ENCODE measurements around the gene PLXNA4.

PLXNA4 gene

GRCh38 chr7:132578050-132578370 is 1.7 kb upstream of the PLXNA4 start:
- TF ChIP-seq CTCF (IDR thresholded peaks at IDR 0.05; ENCODE audit: low read depth, low read length), result no peak
- no peak overlapping the region for H3K4me3 ChIP-seq (ENCODE audit: low read depth, low read length)

GRCh38 chr7:132577206-132578049 is 1.2 kb upstream of the PLXNA4 start:
- TF ChIP-seq CTCF (IDR thresholded peaks at IDR 0.05; ENCODE audit: low read depth, low read length), result no peak
- H3K4me3 ChIP-seq (ENCODE audit: low read depth, low read length), result peak overlapping the region; percentile 40

- H3K4me3 ChIP-seq (ENCODE audit: low read depth, low read length), result peak overlapping the region; percentile 62
- no peak for TF ChIP-seq CTCF (IDR thresholded peaks at IDR 0.05; ENCODE audit: low read depth, low read length)
Measured at GRCh38 chr7:132576721-132577085, 433 bp upstream of the PLXNA4 start.

- peak overlapping the region; percentile 62 for H3K4me3 ChIP-seq (ENCODE audit: low read depth, low read length)
- 0 out of 2 replicates have a peak, but pooled peaks have one; percentile 13 for TF ChIP-seq CTCF (IDR thresholded peaks at IDR 0.05; ENCODE audit: low read depth, low read length)
Measured at GRCh38 chr7:132575419-132575981, 770 bp downstream of the PLXNA4 start.

GRCh38 chr7:132574223-132574622 is 2.0 kb downstream of the PLXNA4 start:
- TF ChIP-seq CTCF (IDR thresholded peaks at IDR 0.05; ENCODE audit: low read depth, low read length), result no peak
- H3K4me3 ChIP-seq (ENCODE audit: low read depth, low read length), result no peak overlapping the region

GRCh38 chr7:132573251-132573955 is 2.9 kb downstream of the PLXNA4 start:
- H3K4me3 ChIP-seq (ENCODE audit: low read depth, low read length), result no peak overlapping the region
- no peak for TF ChIP-seq CTCF (IDR thresholded peaks at IDR 0.05; ENCODE audit: low read depth, low read length)

- no peak for TF ChIP-seq CTCF (IDR thresholded peaks at IDR 0.05; ENCODE audit: low read depth, low read length)
- H3K4me3 ChIP-seq (ENCODE audit: low read depth, low read length), result no peak overlapping the region
Measured at GRCh38 chr7:132572526-132572925, 3.7 kb downstream of the PLXNA4 start.

Measured in WI38 (cell line).